ENCODE data around the gene AR. TPM values are rescaled to one million over a fixed set of nuclear protein-coding genes. Genes with fewer than 3 reads are reported as not detected.

AR gene
- total RNA-seq, 1 donor from 2014 or later: 22.8 TPM

- no peak for DNase-seq (ENCODE audit: low read depth)
Measured at GRCh38 chrX:67725471-67725870, 181.7 kb downstream of the AR start.

- no peak for DNase-seq (ENCODE audit: low read depth)
Measured at GRCh38 chrX:67726018-67726417, 182.2 kb downstream of the AR start.

- no peak for DNase-seq (ENCODE audit: low read depth)
Measured at GRCh38 chrX:67727576-67727975, 183.8 kb downstream of the AR start.

GRCh38 chrX:67730296-67730695 is 186.5 kb downstream of the AR start:
- DNase-seq (ENCODE audit: low read depth): no peak

GRCh38 chrX:67731061-67731460 is 187.2 kb downstream of the AR start:
- DNase-seq (ENCODE audit: low read depth): no peak

- no peak for DNase-seq (ENCODE audit: low read depth)
Measured at GRCh38 chrX:67732864-67733263, 189.0 kb downstream of the AR start.

- no peak for DNase-seq (ENCODE audit: low read depth)
Measured at GRCh38 chrX:67734111-67734753, 190.4 kb downstream of the AR start.

- peak; percentile 74 for DNase-seq (ENCODE audit: low read depth)
Measured at GRCh38 chrX:67749536-67749935, 205.7 kb downstream of the AR start.

- DNase-seq (ENCODE audit: low read depth): no peak
Measured at GRCh38 chrX:67750694-67751093, 206.9 kb downstream of the AR start.

- no peak for DNase-seq (ENCODE audit: low read depth)
Measured at GRCh38 chrX:67759018-67759417, 215.2 kb downstream of the AR start.

GRCh38 chrX:67777148-67777547 is 233.3 kb downstream of the AR start:
- peak; percentile 34 for DNase-seq (ENCODE audit: low read depth)

- peak; percentile 45 for DNase-seq (ENCODE audit: low read depth)
Measured at GRCh38 chrX:67779099-67779498, 235.3 kb downstream of the AR start.

Data from myocyte (in vitro differentiated cells).